C1 segment of cervical spinal cord (tissue), 14 donors: ENCODE measurements around the gene STUM.
A peak's percentile ranks its signal among the peaks of the same experiment; 100 is the strongest.

Experiments
- DNase-seq, 14 donors: peaks; one replicate each; lab custom pipeline; 2025; lab: John Stamatoyannopoulos, UW

Gene STUM

DNA sequence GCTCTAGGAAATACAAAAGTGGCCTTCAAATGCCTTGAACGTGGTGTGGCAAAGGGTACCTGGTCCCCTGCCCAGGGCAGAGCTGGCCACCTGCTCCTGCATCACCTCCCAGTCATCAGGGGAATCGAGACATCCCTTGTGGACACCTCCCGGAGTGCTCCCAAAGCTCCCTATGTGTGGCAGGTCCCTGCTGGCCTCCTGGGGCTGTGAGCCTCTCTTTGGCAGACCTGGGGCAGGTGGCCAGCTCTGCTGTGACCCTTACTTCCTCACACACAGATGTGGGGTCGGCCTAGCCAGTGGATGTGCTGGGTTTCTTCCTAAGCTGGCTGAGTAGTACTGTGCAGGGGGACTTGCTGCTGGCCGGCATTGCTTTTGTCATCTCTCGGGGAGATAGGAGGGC is 104.0 kb downstream of the STUM start:
- DNase-seq = peak in 1 of 14 donors; percentile 34

DNA sequence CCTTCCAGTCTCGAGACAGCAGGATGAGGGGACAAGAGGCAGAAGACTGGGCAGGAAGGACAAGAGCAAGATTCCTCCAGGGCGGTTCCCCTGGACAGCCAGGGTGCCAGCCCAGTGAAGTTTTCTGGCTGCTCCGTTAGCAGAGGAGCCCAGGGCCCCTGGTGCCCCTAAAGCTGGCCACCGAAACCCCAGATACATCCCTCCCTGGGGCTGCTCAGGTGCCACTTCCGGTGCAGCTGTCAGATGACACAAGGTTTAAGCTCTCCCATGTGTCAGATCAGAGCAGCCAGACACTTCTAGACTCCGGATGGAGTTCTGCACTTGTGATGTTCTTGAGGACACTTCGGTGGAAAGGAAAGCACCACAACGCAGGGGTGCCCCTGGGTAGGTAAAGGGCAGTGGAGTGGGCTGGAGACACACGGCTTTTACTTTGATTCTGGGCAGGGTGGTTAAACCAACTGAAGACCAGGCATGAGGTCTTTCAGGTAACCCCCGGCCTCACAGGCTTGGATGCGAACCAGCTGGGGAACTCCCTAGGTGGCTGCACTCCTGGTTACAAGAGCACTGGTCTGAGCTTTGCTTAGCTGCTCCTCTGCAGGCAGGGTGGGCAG is 104.9 kb downstream of the STUM start:
- DNase-seq = no peak

DNA sequence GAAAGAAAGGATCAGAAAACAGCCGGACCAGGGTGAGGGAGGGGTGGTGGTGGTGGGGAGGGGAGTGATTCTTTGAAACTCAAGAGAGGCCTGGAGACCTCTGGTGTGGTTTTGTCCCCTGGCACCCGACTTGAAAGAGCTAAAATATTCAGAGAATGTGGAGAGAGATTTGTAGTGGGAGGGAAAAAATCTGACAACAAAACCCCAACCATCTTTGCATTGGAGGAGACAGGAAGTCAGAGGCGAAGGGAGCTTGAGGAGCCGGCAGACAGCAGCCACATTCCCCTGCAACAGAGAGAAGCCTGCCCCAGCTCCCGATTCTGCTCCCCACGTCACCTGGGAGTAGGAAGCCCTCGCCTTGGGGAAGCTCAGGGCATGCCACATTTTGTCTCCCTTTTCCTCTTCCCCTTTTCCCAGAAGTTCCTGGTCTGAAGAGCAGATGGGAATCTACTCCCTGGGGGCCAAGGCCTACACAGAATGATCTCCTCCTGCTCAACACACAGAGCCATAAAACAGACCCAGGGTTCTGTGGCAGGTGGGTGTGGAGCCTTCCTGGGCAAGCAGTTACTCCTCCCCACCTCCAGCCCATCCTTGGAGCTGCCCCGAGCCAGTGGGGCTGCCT is 105.6 kb downstream of the STUM start:
- no peak for DNase-seq

DNA sequence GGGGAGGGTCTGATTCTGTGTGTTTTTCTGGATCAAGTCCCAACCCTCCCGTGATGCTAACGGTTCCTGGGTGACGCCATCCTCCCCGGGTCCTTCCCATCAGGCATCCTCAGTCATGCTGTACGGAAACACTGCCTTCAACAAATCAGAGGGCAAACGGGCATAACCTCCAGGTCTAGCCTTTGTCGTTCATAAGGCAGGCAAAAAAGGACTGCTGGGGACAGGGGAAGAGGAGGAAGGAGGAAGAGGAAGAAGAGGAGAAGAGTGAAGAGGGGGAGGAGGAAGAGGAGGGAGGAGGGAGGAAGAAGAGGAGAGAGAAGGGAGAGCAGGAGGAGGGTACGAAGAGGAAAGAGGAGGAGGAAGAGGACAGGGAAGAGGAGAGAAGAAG is 106.1 kb downstream of the STUM start:
- DNase-seq = no peak

DNA sequence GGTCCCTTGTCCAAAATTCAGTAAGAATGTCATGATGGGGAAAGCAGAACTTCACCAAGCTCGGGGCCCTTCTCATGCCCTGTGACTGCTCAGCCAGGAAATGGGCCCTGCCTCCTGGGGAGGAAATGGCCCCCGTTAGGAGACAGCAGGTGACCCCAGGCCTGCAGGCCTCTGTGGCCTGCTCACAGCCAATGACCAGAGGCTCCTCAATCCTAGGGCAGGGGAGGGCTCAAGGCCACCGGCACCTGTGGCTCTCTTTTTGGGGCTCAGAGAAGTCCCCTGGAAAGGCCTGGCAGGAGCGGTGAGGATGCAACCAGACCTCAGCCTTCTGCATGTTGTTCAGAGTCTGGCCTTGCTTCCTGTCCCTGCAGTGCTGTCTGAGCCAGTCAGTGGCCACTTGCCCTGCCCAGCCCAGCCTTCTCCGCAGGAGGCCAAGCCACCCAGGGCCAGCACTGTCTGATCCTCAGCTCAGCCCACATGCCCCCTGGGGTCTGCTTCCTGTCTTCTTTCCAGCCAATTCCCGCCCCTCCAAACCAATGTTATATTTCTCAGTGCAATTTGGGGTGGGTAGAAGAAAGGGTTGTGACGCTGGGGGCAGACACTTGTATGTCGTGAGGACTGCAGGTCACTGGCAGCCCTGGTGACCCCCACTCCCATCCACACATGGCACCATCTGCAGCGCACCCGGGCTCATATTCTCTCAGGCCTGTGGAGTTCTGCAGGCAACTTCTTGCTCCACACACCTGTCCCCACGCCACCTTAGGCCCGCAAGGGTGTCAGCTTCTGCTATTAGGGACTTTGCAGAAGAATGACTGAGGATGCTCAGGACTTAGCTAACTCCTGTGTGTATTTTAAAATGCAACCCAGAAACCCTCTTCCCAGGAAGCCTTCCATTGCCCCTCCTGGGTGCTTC is 106.9 kb downstream of the STUM start:
- DNase-seq = peak in 4 of 14 donors; percentile 16 to 61 (median 40)

DNA sequence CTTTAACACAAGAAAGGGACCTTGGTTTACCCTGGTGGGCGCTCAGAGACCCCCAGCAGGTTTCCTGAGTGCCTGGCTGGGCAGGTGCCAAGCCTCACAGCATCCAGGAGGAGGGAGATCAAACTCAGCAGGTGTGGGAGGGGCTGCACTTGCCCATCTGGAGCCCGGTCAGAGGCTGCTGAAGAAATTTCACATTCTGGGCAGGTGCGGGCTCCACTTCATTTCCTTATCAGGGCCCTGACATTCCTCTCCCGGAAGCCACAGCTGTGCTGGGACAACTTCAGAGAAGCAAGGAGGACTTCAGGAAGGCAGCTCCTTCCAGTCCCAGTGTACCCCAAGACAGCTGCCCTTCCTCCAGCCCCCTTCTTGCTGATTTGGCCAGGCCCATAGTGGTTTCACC is 107.6 kb downstream of the STUM start:
- DNase-seq = no peak

DNA sequence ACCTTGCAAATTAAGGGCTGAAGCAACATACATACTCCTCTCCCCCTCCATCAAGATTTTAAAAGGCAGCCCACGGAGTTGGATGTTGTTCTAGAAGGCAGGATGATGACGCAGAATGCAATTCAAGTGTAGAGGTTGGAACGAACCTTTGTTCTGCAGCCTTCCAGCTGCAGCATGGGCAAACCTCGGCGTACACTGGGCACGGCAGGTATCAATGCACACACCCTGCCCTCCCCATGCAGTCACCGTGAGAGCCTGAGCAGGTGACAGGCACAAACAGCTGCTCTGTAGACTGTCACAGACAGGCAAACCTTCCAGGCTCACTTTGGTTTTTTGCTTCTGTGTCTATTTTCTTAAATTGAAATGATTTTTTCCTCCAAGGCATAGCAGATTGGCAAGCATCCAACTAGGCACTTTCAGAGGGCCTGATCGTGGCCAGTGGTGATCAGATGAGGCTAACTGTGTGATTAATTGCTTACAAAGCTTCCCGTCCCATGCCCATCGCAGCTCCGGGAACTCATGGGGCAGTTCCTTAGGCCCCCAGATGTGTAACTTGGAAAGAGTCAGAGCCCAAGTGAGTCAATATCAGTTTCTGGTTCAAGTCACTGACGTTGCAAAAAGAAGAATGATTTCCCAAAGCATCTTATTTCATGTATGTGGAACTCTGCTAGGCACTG is 108.2 kb downstream of the STUM start:
- peak in 2 of 14 donors; percentile 75 to 80 for DNase-seq

DNA sequence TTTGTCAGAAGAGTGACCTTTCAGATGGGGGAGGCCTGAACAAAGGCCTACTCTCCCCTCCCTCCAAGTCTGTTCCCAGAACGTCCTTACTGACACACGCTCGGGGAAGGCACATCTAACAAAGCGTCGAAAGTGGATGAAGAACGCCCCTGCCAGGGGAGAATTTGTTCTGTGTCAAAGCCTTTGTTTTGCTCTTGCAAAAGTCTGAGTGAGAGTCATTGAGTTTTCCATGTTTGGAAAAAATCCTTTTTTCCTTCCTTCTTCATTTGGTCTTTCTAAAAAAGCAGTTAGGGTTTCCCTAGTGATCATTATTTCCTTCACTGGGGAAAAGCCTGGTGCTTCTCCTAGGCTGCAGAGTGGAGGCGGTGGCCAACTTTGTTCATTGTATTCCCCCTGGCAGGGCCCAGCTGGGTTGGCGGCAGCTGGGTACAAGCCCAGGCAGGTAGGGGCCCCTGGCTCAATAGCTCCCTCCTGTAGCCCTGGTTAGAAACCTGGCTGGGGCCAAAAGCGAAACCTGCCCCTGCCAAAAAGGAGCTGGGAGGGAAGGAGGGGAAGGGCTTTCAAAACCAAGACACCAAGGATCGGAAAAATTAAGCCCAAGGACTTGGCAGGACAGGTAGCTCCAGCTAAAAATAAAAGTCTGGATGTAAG is 109.5 kb downstream of the STUM start:
- peak in 10 of 14 donors; percentile 28 to 88 (median 70) for DNase-seq

DNA sequence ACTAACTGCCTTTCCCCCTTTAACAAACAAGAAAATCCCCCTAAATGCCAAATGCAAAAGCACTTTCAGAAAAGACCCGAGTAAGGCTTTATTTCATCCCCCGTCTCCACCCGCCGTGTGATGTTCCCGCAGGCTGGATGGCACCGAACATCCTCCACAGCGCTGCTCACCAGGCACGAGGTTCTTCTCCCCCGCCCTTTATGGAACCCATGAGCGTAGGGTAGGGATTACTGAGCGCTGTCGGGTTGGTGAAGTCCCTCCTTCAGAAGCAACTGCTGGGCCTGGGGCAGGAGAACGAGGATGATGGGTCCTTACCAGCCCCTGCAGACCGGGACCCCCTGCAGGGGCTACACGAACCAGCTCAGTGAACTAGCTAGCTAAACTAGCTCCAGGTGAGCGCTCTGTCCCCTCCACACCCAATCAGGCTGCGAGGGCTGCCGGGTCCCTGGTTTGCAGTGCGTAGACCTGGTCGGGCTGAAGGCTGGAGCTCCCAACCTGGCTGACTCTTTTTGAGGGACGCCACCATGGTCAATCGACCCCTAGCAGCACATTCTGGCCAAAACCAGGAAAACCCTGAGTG is 110.1 kb downstream of the STUM start:
- DNase-seq = peak in 6 of 14 donors; percentile 64 to 88 (median 72)
